ENCODE data around the gene ASTN2.

The ASTN2 gene

GRCh38 chr9:117224695-117225094, 190.2 kb downstream of the ASTN2 start:
- H3K4me3 ChIP-seq (ENCODE audit: low read length) = no peak overlapping the region
- no peak for TF ChIP-seq CTCF (conservative IDR thresholded peaks at IDR 0.05; ENCODE audit: low read depth, low read length)
- no peak for DNase-seq (ENCODE audit: low read depth)

DNA sequence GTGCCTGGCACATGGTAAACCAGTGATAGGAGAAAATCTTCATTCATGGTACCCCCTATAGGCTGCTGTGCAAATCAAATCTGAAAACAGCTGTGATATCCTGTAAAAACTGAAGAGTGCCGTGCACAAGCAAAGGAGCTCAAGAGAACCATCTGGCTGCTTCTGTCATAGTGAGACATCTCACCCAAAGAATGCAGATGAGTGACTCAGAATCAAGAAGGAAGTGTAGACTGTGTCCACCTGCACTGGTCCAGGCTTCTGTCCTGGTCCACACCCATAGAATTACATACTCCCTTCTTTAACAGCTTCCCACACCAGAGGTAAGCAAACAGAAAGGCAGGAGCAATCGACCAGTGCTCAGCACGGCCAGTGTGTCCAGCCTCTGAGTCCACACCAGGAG, 195.9 kb downstream of the ASTN2 start:
- no peak overlapping the region for H3K4me3 ChIP-seq (ENCODE audit: low read length)
- TF ChIP-seq CTCF (conservative IDR thresholded peaks at IDR 0.05; ENCODE audit: low read depth, low read length) = no peak
- DNase-seq (ENCODE audit: low read depth) = no peak

DNA sequence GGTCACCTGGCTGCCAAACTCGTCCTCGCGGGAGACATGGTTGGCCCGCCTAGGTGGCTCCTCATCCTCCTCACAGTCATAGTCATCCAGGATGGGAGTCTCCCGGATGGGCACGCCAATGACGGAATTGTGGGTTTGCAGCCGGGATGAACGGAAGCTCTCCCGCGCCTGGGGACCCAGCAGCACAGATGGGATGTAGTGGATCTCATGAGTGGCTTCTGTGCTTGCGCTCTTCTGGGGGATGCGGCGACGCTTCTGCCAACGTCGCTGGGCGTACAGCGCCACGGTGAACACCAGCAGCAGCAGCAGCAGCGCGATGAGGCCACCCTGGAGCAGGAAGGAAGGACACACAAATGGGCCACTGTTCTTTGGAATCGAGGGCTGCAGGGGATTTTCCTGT, 200.4 kb downstream of the ASTN2 start:
- no peak for DNase-seq (ENCODE audit: low read depth)
- H3K4me3 ChIP-seq (ENCODE audit: low read length) = no peak overlapping the region
- no peak for TF ChIP-seq CTCF (conservative IDR thresholded peaks at IDR 0.05; ENCODE audit: low read depth, low read length)

DNA sequence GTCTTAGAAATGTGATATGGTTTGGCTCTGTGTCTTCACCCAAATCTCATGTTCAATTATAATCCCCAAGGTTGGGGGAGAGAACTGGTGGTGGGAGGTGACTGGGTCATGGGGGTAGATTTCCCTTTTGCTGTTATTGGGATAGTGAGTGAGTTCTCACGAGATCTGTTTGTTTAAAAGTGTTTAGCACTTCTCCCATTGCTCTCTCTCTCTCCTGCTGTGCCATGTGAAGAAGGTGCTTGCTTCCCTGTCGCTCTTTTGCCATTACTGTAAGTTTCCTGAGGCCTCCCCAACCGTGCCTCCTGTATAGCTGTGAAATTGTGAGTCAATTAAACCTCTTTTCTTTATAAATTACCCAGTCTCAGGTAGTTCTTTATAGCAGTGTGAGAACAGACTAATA, 203.6 kb downstream of the ASTN2 start:
- TF ChIP-seq CTCF (conservative IDR thresholded peaks at IDR 0.05; ENCODE audit: low read depth, low read length) = no peak
- no peak overlapping the region for H3K4me3 ChIP-seq (ENCODE audit: low read length)
- no peak for DNase-seq (ENCODE audit: low read depth)

GRCh38 chr9:117205806-117206205, 209.1 kb downstream of the ASTN2 start:
- TF ChIP-seq CTCF (conservative IDR thresholded peaks at IDR 0.05; ENCODE audit: low read depth, low read length) = no peak
- no peak overlapping the region for H3K4me3 ChIP-seq (ENCODE audit: low read length)
- DNase-seq (ENCODE audit: low read depth) = no peak

DNA sequence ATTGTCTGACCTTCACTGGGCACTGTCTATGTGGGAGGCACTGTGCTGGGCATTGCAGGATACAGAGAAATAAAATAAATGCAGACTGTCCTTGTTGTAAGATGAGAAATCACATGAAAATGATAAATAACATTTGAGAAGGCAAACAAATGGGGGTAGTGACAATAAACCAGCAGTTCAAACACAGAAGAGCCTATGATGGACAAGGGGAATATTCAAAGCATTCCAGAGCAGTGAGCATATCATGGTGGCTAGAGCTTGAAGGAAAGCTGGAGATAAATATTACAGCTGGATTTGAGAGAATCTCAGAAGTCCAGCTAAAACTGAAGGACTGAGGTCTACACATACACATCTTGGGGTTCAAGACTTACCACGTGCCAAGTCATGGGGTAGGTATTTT, 209.9 kb downstream of the ASTN2 start:
- no peak for DNase-seq (ENCODE audit: low read depth)
- no peak for TF ChIP-seq CTCF (conservative IDR thresholded peaks at IDR 0.05; ENCODE audit: low read depth, low read length)
- H3K4me3 ChIP-seq (ENCODE audit: low read length) = no peak overlapping the region

- no peak for TF ChIP-seq CTCF (conservative IDR thresholded peaks at IDR 0.05; ENCODE audit: low read depth, low read length)
- no peak for DNase-seq (ENCODE audit: low read depth)
Measured at GRCh38 chr9:117191504-117192261, 223.2 kb downstream of the ASTN2 start.

More at GRCh38 chr9:117191504-117192261, 223.2 kb downstream of the ASTN2 start:
- no peak overlapping the region for H3K4me3 ChIP-seq (ENCODE audit: low read length)

Data from retinal pigment epithelial cell (primary cell).